Measurements from ENCODE around the gene HEY2.

GRCh38 chr6:125742464-125743120, 6.8 kb upstream of the HEY2 start:
- TF ChIP-seq CTCF (IDR thresholded peaks at IDR 0.05) (no peak), POLR2A (IDR thresholded peaks at IDR 0.05) (no peak), POLR2AphosphoS5 (IDR thresholded peaks at IDR 0.05) (no peak)
